Mesendoderm (in vitro differentiated cells): ENCODE results near the gene OSBPL5. TPM values are rescaled to one million over a fixed set of nuclear protein-coding genes. Genes with fewer than 3 reads are reported as not detected.

ENCODE experiments used
- DNase-seq: peaks from one replicate; pipeline ENCODE4 v3.0.0; 2013
- H2AK5ac ChIP-seq: 2 replicates; pipeline ENCODE4 v1.6.1; 2013; ENCODE audit warnings: low read length, inconsistent platforms
- H2BK120ac ChIP-seq: 2 replicates; pipeline ENCODE4 v1.6.1; 2013; ENCODE audit warnings: low read depth, mild to moderate bottlenecking, low read length, moderate library complexity, mixed read lengths
- H2BK15ac ChIP-seq: replicated peaks from 2 replicates; pipeline ENCODE4 v1.6.1; 2013; ENCODE audit warnings: low read depth, mild to moderate bottlenecking, moderate library complexity
- H2BK5ac ChIP-seq: 2 replicates; pipeline ENCODE4 v1.6.1; 2013; ENCODE audit warnings: low read length, inconsistent platforms
- H3K18ac ChIP-seq: 2 replicates; pipeline ENCODE4 v1.6.1; 2013; ENCODE audit warnings: mild to moderate bottlenecking, low read length, mixed read lengths
- H3K23ac ChIP-seq: one replicate; pipeline ENCODE4 v1.6.1; 2013; ENCODE audit warnings: low read length
- H3K27ac ChIP-seq: 2 replicates; pipeline ENCODE4 v1.5.1; 2013; ENCODE audit warnings: low read depth, mild to moderate bottlenecking, inconsistent platforms, low read length, moderate library complexity
- H3K27me3 ChIP-seq: 2 replicates; pipeline ENCODE4 v1.6.1; 2013; ENCODE audit warnings: low read length, control low read depth, mild to moderate bottlenecking, inconsistent platforms; ENCODE audit not compliant: insufficient read depth, poor library complexity
- H3K36me3 ChIP-seq: 2 replicates; pipeline ENCODE4 v1.6.1; 2013; ENCODE audit warnings: low read length, inconsistent platforms; ENCODE audit not compliant: control insufficient read depth, insufficient read depth
- H3K4ac ChIP-seq: one replicate; pipeline ENCODE4 v1.6.1; 2013; ENCODE audit warnings: low read depth, mild to moderate bottlenecking, low read length, moderate library complexity
- H3K4me1 ChIP-seq: 2 replicates; pipeline ENCODE4 v1.6.1; 2013; ENCODE audit warnings: low read depth, low read length, inconsistent platforms; ENCODE audit not compliant: control insufficient read depth
- H3K4me2 ChIP-seq: 2 replicates; pipeline ENCODE4 v1.6.1; 2013; ENCODE audit warnings: low read length
- H3K4me3 ChIP-seq: 2 replicates; pipeline ENCODE4 v1.5.1; 2013; ENCODE audit warnings: mild to moderate bottlenecking, low read length
- H3K56ac ChIP-seq: one replicate; pipeline ENCODE4 v1.6.1; 2013; ENCODE audit warnings: low read length
- H3K79me1 ChIP-seq: 2 replicates; pipeline ENCODE4 v1.6.1; 2013; ENCODE audit warnings: low read length, inconsistent platforms
- H3K79me2 ChIP-seq: 2 replicates; pipeline ENCODE4 v1.6.1; 2013; ENCODE audit warnings: mild to moderate bottlenecking, low read length; ENCODE audit not compliant: control insufficient read depth, insufficient read depth
- H3K9ac ChIP-seq: 2 replicates; pipeline ENCODE4 v1.6.1; 2013; ENCODE audit warnings: low read length, inconsistent platforms
- H4K5ac ChIP-seq: one replicate; pipeline ENCODE4 v1.6.1; 2013; ENCODE audit warnings: low read length
- H4K8ac ChIP-seq: one replicate; pipeline ENCODE4 v1.6.1; 2013; ENCODE audit warnings: low read depth, mild to moderate bottlenecking, control low read depth, low read length, moderate library complexity
- WGBS: extraction: QIAGEN DNeasy Blood & Tissue Kit; methylation state at CpG from one replicate; pipeline ENCODE4 v1.1.7; 2013; ENCODE audit warnings: low lambda C conversion rate, missing lambda C conversion rate; ENCODE audit not compliant: insufficient coverage; ENCODE audit errors: extremely low coverage; 5-methylcytosine and 5-hydroxymethylcytosine counted together
- small RNA-seq: library from polyadenylated mRNA; stranded (forward); fragments of <200 nt; extraction: miRNeasy Mini kit (QIAGEN cat#:217004); gene quantifications from one replicate; pipeline ENCODE3, GENCODE V24; 2013; ENCODE audit not compliant: insufficient read depth

Gene OSBPL5

DNA sequence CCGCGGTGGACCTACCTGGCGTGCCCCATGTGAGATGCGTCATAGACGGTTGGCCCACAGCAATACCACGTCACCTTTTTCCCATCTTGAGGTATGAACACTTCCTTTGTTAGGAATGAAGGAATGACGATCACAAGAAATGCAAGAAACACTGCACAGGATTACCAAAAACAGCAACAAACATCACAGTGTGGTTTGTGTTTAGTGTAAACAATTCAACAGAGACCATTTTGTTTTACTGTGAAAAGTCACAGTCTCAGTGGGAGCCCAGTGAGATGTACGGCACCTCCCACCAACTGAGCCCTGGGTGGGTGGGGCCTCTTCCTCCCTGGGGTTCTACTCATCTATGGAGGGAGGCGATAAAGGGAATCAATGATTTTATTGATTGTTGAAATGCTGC is 124.2 kb downstream of the OSBPL5 start:
- Histone ChIP-seq H3K4ac (no peak overlapping the region), H3K4me1 (no peaks in the 10 kb centered on the region), H3K79me2 (peaks cover 33% of the 10 kb centered on the region), H3K27ac (no peak overlapping the region), H3K4me3 (no peak overlapping the region), H4K5ac (no peak overlapping the region), H2BK5ac (no peak overlapping the region), H3K79me1 (peaks cover 36% of the 10 kb centered on the region), H3K27me3 (no peaks in the 10 kb centered on the region), H3K4me2 (no peak overlapping the region), H4K8ac (no peak overlapping the region), H3K9ac (no peak overlapping the region), H3K36me3 (peaks cover 22% of the 10 kb centered on the region), H2BK15ac (no peak overlapping the region), H3K18ac (no peak overlapping the region), H3K23ac (no peak overlapping the region), H2BK120ac (no peak overlapping the region), H2AK5ac (no peak overlapping the region), H3K56ac (no peak overlapping the region)
- no CpG with 5 or more reads among the region's 9 CpGs for WGBS
- DNase-seq, result no peak

- no peak overlapping the region for H3K27ac ChIP-seq
- H3K4me2 ChIP-seq, result no peak overlapping the region
- no peak overlapping the region for H2AK5ac ChIP-seq
- no peaks in the 10 kb centered on the region for H3K27me3 ChIP-seq
- H3K9ac ChIP-seq, result no peak overlapping the region
- no peak overlapping the region for H3K4me3 ChIP-seq
- no peak overlapping the region for H3K23ac ChIP-seq
- H3K4me1 ChIP-seq, result no peaks in the 10 kb centered on the region
- no peak overlapping the region for H2BK120ac ChIP-seq
- H4K5ac ChIP-seq, result no peak overlapping the region
- no CpG with 5 or more reads among the region's 12 CpGs for WGBS
- no peak overlapping the region for H3K4ac ChIP-seq
- H2BK15ac ChIP-seq, result no peak overlapping the region
- DNase-seq, result no peak
- H3K56ac ChIP-seq, result no peak overlapping the region
- H4K8ac ChIP-seq, result no peak overlapping the region
- H3K79me2 ChIP-seq, result peaks cover 9% of the 10 kb centered on the region
- H3K36me3 ChIP-seq, result peaks cover 25% of the 10 kb centered on the region
- H3K79me1 ChIP-seq, result peaks cover 19% of the 10 kb centered on the region
- H2BK5ac ChIP-seq, result no peak overlapping the region
- no peak overlapping the region for H3K18ac ChIP-seq
These were observed 127.2 kb downstream of the OSBPL5 start for GRCh38 chr11:3037945-3038271.

Small RNAs within 50 kb of the gene (small RNA-seq; reads per million reads assigned to genes)
- gene RNU1-91P, result not detected
